GM18502 (cell line): ENCODE data around the gene IGSF21.

ENCODE experiments used
- ATAC-seq: cut with Tn5 transposase; IDR thresholded peaks from one replicate; pipeline ENCODE4 v1.9.1; 2021; ENCODE audit warnings: mild to moderate bottlenecking; ENCODE audit not compliant: unreplicated experiment, poor library complexity

Gene IGSF21

DNA sequence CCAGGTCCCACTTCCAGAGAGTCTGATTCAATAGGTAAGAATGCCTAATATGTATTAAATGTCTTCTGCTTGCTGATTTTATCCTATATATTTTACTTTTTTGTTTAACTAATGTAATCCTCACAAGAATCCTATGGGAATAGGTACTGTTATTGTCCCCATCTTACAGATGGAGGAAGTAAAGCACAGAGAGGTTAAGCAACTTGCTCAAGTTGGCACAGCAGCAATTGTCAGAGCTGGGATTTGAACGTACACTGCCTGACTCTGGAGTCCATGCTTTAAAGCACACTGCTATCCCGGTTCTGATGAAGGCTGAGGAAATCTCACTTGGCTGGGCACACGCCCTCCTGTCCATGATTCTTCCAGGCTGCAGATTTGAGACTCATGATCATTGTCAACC is 62.8 kb downstream of the IGSF21 start:
- no peak for ATAC-seq

DNA sequence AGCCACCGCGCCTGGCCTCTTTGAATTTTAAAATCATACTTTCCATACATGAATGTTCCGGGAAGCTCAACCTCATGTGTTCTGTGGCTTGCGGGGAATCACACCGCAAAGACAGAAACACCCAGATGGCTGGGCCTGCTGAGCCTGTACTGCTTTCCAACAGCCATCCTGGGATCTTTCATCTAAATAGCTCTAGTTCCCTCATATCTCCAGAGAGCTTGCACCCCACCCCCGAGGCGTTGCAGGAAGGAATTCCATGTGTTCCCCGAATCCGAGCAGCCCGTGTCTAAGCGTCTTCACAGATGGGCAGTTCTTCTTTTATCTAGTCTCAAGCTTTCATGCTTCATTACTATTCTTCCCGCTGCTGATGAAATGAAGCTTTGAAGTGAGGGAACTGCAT is 66.4 kb downstream of the IGSF21 start:
- no peak for ATAC-seq

DNA sequence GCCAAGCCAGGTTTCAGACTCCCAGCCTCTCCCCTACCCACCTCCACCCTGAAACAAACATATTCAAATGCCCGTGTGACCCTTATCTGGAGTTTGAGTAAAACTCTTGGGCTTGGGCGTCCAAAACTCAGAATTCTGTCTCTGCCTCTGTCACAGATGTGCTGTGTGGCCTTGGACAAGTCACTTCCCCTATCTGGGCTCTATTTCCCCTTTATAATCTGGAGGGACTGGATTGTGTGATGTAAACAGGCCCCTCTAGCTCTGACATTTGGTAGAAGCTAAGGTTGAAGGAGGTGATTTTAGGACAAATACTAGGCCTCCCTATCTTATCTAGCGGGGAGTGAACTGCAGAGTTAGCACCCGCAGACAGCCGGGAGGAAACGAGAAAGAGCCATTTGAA is 67.5 kb downstream of the IGSF21 start:
- no peak for ATAC-seq

DNA sequence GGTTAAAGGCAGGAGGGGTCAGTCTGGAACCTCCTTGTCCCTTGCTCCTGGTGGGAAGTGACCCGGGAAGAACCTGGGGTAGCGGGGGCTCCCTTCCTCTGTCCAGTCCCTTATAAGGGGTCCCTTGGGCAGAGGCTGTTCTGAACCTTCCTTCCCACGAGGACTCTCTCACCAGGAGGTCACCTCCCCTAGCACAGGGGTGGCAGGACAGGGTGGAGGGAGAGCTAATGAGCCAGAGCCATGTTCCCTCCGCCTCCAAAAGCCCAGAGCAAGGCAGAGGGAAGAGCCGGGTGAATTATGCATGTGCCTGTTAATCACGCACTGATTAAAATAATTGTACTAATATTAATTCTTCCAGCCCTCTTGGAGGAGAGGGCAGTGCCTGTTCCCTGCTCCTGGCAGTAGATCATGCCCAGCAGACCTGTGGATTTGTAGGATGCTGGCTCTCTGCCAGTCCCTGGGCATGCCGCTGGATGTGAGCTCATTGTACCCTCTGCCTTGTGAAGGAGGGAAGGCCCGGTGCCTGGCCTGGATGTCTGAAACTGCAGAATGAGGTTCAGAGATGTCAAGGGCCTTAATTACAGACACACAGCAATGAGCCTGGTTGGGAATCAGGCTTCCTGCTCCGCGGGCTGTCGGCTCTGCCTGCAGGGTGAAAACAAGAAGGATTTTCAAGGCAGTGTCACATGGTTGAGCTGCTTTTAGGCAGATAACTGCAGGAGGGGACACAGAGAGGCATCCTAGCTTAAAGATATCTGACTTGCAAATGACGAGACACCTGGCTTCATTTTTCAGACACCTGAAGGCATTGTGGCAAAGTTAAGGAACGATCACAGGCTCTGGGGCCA is 68.2 kb downstream of the IGSF21 start:
- ATAC-seq = no peak

DNA sequence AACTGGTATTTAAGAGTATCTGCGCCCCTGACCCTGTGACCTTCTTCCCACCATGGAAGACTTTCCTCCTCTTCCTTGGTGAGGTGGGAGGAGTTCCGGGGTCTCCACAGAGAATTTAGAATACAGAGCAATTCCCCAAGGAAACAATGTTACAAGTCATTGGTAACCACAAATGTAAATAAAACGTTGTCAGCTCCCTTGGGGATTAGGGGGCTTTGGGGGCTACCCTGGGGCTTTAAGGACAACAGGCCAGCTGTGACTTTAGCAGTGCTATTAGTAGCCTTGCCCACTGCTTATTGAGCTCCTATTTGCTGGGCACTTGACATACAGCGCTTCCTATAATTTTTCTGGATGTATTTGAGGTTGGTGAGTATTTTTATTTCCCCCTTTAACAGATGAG is 69.0 kb downstream of the IGSF21 start:
- no peak for ATAC-seq

DNA sequence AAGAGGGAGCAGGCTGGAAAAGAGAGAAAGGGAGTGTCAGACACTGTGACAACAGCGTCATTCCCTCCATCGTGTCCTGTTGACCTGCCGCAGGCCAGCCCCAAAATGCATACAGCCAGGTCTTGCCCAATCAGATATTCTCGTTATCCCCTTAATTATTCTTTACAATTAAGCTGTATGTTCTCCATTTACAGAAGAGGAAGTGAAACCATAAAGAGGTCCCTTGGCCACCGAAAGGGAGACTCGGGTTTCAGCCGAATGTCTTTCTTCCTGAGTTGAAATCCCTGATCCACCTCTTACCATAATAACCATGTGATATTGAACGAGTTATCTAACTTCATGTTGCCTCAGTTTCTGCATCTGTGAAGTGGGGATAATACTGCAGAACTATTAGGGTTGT is 70.5 kb downstream of the IGSF21 start:
- no peak for ATAC-seq

DNA sequence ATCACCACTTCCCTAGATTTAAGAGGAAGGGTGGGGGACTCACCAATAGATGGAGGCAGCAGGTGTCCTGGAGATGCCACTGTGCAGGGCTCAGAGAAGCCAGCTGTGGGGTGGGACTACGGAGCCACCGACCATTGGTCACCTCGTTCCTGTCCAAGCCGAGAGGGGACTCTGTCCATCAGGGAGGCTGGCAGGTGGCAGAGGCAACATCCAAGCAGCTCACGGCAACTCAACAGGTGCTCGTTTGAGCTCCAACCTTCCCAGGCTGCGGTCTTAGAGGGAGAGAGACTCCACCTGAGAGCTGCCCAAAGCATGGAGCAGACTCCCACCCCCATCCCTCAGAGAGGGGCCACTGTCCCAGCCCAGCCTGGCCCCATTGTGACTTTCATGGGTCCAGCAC is 71.4 kb downstream of the IGSF21 start:
- no peak for ATAC-seq

DNA sequence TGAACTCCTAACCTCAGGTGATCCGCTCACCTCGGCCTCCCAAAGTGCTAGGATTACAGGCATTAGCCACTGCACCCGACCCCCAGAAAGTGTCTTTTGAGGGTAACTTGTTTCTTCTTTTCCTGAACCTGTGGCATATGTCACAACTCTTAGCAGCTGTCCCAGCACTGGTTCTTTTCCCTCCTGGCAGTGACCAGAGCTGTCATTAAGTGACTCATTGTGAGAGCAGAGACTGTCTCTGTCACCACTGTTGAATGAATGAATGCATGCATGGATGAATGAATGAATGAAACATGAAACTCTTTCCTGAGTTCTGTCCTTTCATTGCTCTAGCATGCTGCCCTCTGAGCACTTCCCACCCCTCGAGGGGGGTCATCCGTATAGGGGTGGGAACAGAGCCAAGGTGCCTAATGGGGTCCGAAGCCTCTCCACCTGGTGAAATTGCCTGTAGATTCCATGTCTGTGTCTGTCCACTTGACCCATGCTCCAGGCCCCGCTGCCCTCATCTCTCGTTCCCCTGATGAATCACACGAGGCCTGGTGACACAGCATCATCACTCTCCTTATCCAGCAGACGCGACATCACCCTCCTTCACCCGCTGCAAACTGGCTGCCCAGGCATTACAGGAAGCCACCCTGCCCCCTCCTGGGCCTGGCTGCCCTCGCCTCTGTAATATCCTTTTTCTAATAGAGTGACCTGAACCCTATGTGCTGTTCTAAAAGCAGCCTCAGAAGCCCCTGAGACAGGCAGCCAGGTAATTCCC is 75.0 kb downstream of the IGSF21 start:
- no peak for ATAC-seq

DNA sequence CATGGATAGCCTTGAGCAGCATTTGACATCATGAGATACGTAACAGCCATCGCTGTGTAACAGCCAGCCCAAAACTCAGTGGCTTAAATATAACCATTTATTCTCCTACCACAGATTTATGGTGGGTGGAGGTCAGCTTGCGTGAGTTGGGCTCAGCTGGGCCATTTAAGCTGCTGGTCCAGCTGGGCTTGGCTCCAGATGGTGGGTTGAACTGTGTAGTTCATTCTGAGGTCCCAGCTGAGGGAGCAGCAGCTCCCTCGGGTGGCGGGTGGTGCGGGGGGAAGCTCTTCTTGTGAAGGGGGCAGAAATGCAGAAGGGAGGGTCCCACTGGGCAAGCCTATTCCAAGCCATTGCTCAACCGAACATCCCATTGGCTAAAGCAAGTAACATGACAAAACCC is 75.9 kb downstream of the IGSF21 start:
- no peak for ATAC-seq

DNA sequence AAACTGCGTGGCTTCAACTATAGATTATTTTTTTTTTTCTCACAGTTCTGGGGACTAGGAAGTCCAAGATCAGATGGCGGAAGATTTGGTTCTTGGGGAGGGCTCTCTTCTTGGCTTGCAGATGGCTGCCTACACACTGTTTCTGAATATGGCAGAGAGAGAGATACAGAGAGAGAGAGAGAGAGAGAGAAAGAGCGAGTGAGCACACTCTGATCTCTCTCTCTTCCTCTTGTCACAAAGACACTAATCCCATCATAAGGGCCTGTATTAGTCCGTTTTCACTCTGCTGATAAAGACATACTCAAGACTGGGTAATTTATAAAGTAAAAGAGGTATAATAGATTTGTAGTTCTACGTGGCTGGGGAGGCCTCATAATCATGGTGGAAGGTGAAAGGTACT is 79.5 kb downstream of the IGSF21 start:
- ATAC-seq = no peak

DNA sequence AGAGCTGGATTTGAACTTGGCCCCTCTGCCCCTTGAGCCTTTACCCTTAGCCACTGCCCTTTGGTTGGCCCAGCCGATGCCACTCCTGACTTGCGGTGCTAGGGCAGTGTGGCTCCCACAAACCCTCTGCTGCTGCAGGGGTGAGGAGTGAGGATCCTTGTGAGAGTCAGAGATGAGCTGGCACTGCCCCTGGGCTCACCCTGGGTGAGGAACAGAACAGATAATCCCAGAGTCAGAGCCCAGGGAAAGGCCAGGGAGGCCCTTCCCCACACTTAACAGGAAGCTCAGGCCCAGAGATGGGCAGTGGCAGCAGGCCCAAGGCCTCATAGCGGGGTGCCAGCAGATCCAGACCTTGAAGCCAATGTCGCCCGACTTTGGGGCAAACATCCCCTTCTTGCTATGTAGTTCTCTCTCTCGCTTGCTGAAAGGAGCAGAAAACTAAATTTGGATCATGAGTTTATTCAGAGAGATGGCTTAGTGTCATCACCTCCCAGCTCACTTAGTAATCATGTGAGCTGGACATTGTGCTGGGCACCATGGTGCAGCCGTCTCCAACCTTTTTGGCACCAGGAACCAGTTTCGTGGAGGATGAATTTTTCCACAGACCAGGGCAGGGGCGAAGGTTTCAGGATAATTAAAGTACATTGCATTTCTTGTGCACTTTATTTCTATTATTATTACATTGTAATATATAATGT is 81.4 kb downstream of the IGSF21 start:
- ATAC-seq = no peak

DNA sequence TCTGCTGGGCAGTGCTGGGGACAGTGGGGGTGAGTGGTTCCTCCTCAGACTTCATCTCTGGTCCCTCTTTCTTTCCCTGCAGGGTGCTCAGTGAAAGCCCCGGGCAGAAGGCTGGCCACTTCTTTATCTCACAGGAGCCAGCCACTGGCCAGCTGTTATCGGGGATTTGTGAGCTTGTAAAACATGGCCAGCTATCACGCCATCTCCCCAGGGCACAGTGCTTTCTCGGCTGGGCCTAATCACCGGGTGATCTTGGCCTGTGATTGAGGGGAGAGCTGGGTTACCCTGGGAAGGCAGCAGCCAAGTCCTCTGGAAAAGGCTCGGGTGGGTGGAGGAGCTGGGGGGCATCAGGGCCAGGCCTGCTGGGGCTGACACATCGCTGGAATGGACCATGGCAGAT is 83.0 kb downstream of the IGSF21 start:
- no peak for ATAC-seq

DNA sequence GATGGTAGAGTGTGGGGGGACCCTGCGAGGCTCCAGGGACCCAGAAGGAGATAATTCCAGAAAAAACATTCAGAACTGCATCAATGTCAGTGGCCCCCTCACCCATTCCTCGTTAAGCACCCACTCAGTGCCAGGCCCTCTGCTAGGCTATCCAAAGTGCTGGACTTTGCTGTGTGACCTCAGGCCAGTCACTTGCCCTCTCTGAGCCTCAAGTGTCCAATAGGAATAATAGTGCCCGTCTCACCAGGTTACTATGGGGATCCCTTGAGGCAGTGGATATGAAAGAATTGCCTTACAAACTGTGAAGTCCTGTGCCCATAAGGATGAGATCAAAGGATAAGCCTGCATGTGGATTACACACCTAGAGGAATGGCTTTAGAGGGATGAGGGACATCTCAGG is 83.4 kb downstream of the IGSF21 start:
- ATAC-seq = no peak

DNA sequence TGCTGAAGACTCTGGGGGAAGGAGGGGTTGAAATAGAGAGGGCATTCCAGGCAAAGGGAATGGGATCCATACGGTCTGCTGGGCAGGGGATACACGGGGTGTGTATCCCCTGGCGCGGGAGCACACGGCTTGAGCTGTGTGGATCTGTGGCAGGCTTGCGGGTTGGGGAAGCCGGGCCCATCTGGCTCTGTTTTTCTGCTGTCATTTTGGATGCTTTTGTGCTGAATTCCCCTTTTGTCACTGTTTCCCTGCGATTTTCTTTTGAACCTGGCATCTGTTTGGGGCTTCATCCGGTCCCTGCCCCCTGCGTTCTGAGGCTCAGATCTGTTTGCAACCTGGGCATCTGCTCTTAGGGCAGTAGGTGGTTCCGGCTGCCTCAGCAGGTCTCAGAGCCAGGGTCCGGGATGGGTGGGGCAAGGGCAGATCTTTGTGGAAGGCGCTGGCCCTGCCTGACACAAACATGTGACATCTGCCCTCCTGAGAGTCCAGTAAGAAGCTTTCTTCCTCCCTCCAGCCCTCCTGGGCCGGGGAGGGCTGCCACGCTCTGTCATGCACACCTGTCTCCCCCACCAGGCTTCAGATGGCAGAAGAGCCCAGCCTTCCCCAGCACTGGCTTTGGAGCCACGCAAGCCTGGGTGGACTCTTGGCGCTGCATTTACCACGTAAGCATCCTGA is 84.0 kb downstream of the IGSF21 start:
- ATAC-seq = no peak

DNA sequence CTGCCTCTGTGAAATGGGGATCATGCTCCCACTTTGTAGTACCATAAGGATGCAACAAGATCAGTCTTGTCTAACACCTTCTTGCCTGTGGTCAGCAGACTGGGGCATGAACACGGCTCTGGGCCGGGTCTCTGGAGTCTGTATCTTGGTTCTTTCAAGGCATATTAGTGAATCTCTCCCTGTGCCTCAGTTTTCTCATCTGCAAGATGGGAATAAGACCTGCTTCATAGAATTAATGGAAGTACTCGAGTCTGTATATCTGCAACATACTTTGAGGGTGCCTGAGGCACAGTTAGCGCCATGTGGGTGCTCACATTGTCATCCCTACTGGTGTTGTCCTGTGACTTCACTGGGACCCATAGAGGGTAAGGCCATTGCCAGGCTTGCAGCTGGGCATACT is 84.6 kb downstream of the IGSF21 start:
- ATAC-seq = no peak

DNA sequence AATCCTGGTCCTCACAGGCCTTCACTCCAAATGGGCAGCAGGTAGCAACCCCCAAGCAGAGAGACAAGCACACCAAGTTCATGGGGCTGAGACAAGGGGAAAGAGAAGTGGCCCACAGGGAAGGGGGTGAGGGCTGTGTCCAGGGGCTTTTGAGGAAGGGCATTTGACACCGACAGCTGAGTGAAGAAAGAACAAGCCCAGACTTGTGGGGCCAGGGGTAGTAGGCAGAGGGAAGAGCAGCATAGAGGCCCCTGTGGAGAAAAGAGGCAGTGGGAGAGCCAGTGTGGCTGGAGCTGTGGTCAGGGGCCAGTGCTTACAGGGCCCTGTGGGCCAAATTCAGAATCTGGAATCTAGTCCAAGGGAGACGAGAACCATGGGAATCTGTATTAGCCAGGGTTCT is 85.4 kb downstream of the IGSF21 start:
- no peak for ATAC-seq

DNA sequence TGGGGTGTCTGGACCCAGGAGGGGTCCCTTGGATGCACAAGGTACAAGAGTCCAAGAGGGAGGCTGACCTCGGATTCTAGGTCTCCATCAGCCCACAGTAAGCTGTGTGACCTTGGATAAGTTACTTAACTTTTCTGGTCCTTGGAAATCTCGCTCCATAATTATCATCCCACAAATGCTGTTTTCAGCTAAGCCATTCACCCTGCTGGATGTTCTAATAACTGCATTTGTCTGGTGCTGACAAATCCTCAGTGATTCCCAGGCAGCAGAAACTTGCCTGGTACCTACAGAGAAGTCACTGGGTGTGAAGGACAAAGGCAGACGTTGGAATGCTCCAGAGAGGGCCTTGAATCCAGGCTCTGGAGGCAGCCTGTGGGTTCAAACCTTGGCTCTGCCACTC is 89.7 kb downstream of the IGSF21 start:
- no peak for ATAC-seq

DNA sequence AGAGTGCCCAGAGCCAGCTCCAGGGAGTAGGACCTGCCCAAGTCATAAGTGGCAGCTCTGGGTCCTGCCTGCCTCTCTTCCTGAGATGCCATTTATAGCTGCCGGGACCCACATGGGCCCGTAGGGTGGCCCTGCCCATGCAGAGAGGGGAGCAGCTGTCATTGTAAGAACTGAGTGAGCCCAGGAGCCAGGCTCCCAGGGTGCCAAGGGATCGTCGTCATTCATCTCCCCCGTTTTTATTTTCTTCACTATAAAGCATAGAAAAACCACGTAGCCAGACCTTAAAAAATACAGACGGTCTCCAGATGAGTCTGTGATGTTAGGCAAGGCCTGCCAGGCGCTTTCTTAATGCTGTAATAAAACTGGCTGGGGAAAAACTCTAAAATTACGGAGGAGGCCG is 90.7 kb downstream of the IGSF21 start:
- ATAC-seq = no peak

DNA sequence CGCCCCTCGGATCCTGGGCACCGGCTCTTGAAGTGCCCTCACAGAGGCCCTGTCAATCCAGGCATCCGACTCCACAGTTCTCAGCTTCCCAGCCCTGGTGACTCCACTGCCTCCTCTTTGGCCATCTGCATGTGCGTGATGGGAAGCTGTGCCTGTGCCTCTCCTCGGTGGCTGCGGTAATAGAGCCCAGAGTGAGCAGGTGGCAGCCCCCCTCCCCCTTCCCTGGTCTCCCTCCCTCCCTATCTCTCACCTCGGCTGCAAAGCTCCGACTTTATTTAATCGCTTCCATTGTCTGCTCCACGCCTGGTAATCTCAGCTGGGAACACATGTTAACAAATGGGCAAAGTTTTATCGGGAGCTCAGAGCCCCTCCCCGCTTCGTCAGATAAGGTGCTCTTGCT is 91.9 kb downstream of the IGSF21 start:
- ATAC-seq = no peak

DNA sequence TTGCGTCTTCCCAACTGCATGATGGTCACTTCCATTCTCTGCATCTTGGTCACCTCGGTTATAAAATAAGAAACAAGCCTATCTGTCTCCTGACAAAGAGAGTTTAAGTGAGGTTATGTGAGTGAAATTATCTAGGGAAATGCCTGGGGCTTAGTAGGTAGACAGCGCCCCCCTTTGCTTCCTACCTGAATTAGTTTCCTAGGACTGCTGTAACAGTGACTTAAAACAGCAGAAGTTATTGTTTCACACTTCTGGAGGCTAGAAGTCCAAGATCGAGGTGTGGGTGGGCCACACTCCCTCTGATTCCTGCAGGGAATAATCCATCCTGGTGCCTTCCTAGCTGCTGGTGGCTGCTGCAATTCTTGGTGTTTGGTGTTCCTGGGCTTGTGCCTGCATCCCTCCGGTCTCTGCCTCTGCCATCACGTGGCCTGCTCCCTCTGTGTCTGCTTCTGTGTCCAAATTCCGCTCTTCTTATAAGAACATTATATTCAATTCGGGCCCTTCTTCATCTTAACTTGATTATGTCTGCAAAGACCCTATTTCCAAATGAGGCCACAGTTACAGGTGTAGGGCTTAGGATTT is 92.6 kb downstream of the IGSF21 start:
- ATAC-seq = no peak
